HPDE6-E6E7 (cell line): ENCODE data around the gene SUN3.

Experiments used
- DNase-seq: peaks from one replicate; pipeline ENCODE4 v3.0.0; 2011; ENCODE audit warnings: missing footprints; ENCODE audit errors: extremely low spot score

SUN3 gene

GRCh38 chr7:48028938-48029337, at the start of gene SUN3:
Gene SUN3, minus strand, starts transcription at chr7:48029107. Its CDS starts 169 bp downstream, at chr7:48028938.
- DNase-seq: no peak

DNA sequence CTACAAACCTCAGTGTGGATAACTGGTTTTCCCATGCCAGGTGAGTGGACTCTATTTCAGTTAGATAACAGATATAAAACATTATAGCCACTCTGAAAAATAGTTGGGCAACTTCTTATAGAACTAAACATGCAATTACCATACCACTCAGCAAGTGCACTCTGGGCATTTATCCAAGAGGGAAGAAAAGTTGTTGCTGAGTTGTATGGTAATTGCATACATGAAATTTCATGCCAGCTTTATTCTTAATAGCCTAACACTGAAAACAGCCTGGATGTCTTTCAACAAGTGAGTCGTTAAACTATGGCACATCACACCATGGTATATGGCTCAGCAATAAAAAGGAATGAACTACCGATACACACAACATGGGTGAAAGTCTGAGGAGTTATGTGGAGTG, 49.6 kb upstream of the SUN3 start:
- DNase-seq: no peak

GRCh38 chr7:48077423-48077822, 48.5 kb upstream of the SUN3 start:
- no peak for DNase-seq

GRCh38 chr7:48074204-48074654, 45.3 kb upstream of the SUN3 start:
- no peak for DNase-seq

DNA sequence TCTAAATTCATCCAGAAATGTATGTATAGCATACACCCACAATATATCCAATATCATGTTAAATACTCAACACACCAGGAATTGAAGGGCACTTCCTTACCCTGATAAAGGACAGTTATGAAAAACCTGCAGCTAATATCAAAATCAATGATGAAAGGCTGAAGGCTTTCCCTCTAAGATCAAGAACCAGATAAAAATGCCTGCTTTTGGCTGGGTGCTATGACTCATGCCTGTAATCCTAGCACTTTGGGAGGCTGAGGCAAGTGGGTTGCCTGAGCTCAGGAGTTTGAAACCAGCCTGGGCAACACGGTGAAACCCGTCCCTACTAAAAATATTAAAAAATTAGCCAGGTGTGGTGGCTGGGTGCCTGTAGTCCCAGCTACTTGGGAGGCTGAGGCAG, 38.6 kb upstream of the SUN3 start:
- no peak for DNase-seq

DNA sequence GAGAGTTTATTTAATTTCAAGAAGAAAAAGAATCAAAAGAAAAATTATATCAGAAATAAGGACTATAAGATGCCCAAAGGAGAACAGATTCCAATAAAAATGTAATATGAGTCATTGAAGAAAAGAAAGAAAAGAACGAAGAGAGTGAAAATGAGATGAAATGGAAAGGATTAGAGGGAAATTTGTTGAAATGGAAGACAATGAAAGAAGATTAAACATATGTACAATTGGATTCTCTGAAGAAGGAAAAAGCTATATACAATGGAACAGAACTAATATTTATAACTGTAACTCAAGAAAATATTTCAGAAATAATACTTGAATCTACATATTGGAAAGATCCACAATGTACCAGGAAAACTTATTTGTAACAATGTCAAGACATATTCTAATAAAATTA, 35.1 kb upstream of the SUN3 start:
- DNase-seq: no peak

DNA sequence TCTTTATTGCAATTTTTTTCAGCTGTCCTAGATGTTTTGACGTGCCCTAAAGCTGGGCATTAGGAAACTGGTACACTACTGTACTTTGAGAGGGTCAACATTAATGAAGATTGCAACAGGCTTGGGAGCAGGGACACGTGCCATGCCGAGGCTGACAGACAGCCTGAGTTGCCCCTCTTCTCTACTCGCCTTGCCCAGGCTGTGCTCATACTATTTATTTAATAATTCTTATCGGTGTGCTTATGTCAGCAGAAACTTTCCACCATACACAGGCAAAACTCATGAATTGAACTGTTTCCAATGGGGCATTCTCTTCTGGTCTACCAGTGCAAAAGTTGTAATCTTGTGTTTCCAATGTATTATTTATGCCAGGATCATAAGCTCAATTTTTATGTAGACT, 30.8 kb upstream of the SUN3 start:
- no peak for DNase-seq

- no peak for DNase-seq
These were observed 30.1 kb upstream of the SUN3 start for GRCh38 chr7:48058990-48059389.

DNA sequence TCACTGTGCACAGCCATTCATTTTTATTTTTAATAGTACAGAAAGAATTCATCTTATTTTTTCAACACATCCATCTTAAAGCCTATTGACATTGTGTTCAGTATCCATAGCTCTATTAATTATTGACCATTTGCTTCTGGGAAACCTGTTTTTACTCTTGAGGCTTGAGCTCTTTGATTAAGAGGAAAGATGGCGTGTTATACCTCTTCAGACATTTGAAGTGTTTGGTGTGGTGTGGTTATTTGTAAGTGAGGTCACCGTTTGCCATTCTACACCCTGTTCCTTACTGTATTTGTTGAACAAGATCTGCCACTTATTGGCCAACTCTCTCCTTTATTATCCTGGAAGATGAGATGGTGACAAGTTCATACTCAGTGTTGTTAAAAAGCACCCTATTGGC, 24.8 kb upstream of the SUN3 start:
- no peak for DNase-seq

DNA sequence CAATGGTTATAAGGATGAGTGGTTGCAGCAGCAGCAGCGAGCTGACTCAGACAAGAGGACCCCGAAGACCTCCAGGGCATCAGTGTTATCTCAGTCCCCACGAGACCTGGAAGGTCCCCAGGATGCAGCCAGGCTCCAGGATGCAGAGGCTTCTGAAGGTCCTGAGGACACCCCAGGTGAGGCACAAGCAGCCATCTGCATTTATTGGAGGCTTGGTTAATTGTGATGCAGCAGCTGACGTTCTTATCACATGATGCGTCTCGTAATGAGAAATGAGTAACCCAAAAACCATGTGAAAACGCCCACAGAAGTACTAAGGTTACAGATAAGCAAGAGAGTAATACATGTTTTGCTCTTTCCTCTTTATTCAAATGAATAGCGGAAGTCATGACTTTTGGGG, 23.8 kb upstream of the SUN3 start:
- no peak for DNase-seq

DNA sequence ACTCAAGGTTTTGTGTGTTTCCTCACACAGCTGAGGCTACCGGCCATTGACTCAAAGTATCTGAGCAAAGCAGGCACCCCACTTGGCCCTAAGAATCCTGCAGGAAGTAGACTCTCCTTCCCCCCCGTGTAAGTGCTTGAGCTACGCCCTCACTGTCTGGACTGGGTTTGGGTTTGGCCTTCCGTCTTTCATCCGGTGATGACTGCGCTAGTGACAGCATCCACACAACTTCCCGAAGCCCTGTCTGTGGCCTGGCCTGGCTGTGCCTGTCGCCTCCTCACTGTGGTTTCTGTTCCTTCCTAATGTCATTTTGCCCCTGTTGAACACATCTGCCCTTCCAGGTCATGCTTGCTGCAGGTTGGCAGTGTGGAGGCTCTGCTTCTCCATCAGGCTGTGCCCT, 20.9 kb upstream of the SUN3 start:
- DNase-seq: no peak

- DNase-seq: peak; percentile 50
These were observed 19.2 kb upstream of the SUN3 start for GRCh38 chr7:48048113-48048512.

GRCh38 chr7:48046458-48046857, 17.6 kb upstream of the SUN3 start:
- no peak for DNase-seq

DNA sequence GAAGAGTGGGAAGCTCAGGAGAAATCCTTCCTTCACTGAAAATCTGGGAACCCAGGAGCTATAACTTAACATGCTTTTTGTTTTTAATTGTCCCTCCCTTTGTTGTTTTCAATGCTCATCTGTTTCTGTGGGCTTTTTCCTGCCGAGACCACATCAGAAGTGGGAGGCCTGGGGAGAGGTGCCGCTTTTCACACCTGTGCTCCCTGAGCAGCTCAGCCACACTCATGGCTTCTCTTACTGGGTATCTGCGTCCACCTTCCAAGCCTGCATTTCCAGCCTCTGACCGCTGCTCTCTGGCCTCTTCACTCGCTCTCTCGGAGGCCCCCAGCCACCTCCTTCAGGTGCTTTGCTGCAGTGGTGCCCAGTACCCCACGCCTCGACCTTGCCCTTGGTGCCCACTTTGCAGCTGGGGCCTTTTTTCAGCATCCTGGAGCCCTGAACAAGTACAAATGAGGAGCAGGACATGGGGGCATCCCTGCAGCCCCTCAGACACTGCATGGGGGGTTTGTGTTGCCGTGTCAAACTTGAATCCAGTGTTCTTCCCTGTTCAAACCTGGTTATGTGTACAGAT, 16.4 kb upstream of the SUN3 start:
- no peak for DNase-seq

DNA sequence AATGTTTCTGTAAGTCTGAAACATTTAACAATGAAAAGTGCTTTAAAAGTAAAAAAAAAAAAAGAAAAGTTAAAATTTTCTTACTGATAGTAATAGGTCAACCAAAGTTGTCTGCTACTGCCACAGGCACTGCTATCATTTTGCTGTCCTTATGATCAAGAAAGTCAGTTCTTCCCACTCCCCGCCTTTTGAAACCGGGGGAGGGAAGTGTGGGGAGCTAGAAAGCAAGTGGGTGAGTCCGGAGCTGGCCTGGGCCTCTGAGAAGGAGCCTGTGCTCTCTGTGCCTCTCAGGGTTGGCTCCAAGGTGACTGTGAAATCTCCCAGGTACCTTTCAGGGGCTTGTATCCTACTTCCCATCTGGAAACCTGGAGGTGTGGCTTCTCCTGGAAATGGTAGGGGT, 13.7 kb upstream of the SUN3 start:
- no peak for DNase-seq

- no peak for DNase-seq
These were observed 13.3 kb upstream of the SUN3 start for GRCh38 chr7:48042216-48042615.

DNA sequence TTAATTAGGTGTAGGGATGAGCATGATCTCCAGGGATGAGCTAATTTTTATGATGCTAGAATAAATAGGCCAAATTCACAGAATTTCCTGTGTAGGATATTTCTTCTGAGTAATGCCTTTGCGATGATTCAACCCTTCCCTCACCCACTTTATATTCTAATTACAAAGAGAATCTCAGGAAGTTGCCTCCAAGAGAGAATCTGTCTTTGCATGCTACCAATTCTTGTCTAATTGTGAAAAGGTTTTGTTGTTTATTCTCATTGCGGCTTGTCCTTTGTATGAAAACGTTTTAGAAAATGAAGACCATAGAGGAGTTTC, 12.7 kb upstream of the SUN3 start:
- no peak for DNase-seq

GRCh38 chr7:48040944-48041652, 12.2 kb upstream of the SUN3 start:
- no peak for DNase-seq

- DNase-seq: no peak
These were observed 10.1 kb upstream of the SUN3 start for GRCh38 chr7:48038815-48039506.

DNA sequence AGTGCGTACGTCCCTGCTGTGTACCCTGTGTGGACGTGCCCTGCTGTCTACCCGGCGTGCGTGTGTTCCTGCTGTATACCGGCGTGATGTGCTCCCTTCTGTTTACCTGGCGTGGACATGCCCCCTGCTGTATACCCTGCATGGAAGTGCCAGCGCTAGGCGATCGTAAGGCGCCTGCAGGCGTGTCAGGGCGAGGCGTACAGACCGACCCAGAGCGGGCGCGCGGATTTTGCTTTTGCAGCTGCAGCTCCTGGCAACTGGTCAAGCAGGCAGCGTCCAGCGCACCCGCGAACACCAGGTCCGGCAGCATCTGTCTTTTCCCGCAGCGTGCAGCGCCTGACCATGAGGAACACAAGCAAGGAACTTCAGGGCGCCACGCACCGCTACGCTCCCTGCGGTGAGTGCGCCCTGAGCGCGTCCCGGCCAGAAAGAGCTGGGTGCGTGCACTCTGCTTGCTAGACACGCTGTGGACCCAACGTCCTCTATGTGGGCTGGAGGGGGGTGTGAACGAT, 7.1 kb upstream of the SUN3 start:
- DNase-seq: no peak

- peak; percentile 98 for DNase-seq
These were observed 6.5 kb upstream of the SUN3 start, which contains the start of gene C7orf57 for GRCh38 chr7:48035301-48035966. Gene C7orf57, plus strand, starts transcription at chr7:48035543. Its CDS starts 766 bp downstream, at chr7:48036309.

GRCh38 chr7:48033922-48034321, 5.0 kb upstream of the SUN3 start:
- DNase-seq: no peak
